Fibroblast of skin of scalp (primary cell): ENCODE data around the gene MPPED1.

Experiments
- DNase-seq: peaks from one replicate; pipeline ENCODE4 v3.0.0-alpha.2; 2013

The MPPED1 gene

DNA sequence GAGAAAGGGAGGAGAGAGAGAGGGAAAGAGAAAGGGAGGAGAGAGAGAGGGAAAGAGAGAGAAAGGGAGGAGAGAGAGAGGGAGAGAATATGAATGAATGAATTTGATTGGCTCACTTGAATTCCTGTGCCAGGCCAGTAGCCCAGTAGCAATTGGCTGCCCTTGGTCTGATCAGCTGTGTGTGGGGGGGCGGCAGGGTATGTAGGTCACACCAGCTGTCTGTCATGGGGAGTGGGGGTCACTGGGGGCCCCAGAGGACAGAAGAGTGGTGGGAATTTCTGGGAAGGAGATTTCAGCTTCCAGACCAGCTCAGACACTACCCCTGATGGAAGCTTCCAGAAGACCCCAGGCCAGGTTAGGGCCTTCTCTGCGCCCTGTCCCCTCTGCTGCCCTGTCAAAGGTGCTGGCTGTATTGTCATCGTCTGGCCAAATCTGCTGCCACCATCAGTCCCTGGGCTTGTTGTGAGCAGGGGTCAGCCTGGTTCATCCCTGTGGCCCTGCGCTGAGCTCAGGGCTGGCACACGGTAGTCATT, 21.1 kb downstream of the MPPED1 start:
- no peak for DNase-seq

DNA sequence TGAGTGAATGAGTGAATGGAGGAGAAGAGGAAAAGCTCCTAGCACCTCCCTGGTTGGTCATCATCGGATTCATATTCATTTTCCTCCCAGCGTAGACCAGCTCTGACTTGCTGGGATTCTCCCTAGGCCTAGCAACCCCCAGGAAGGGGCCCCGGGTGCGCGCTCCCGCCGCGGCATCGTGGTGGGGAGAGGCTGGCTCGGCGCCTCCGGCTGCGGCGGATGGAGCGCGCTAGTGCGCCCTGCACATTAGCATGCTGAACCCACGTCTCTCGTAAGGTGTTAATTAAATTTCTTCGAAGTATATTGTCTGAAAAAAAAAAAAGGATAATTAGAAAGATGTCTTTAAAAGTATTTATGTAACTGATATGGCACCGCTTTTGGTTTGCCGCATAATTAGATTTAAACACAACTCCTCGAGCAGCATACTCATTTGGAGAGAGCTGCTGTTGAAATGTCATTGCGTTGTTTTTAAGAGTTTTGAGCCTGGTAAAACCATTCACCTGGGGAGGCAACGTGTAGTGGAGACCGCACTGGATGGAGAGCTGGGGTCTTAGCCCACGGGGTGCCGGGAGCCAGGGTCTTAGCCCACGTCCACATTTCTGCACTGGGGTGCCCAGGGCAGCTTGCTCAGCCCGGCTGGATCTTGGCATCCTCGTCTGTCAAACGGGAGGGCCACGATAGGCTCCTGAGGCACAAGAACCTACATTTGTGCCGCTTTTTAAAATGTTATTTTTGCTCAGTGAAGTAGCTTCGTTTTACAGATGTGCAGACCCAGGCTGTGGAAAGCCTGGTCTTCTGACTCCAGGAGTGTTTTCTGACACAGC, 21.8 kb downstream of the MPPED1 start:
- DNase-seq, result no peak

DNA sequence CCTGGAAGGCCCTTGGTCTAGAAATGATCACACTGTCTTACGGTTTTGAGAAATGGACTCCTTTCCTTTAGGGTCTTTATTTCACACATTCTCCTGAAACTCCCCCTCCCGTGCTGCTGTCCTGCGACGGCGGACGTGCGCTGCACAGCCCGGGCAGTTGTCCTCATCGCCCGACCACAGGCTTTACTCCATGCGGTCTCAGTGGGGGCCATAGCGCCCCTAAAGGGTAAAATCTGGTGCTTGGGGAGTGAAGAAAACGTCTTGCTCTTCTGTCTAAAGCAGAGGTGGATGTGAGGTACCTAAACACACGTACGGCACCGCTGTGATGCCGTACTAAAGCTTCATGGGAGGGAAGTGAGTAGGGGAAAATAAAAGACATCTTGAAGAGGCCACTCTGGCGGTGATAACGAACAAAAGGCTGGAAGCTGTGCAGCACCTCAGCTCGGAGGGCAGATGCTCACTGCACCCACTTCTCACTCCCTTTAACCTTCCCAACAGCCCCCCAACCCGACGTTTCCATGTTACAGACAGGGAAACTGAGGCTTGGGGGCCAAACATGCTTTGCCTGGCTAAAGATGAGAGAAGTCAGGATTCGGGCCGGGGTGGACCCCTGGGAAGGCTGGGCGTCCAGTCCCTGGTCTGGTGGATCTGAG, 22.6 kb downstream of the MPPED1 start:
- DNase-seq, result no peak

DNA sequence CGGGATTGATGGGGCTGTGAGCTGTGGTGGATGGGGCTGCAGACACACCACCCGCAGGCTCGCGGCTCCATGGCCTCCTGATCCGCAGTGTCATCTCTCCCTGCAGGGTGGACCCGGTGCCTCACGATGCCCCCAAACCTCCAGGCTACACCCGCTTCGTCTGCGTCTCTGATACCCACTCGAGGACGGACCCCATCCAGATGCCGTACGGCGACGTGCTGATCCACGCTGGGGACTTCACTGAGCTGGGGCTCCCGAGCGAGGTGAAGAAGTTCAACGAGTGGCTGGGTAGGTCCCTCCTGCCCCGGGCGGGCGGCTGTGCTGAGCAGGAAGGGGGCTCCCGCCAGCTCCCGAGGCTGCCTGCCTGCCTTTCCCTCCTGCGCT, 23.1 kb downstream of the MPPED1 start:
- DNase-seq, result no peak

DNA sequence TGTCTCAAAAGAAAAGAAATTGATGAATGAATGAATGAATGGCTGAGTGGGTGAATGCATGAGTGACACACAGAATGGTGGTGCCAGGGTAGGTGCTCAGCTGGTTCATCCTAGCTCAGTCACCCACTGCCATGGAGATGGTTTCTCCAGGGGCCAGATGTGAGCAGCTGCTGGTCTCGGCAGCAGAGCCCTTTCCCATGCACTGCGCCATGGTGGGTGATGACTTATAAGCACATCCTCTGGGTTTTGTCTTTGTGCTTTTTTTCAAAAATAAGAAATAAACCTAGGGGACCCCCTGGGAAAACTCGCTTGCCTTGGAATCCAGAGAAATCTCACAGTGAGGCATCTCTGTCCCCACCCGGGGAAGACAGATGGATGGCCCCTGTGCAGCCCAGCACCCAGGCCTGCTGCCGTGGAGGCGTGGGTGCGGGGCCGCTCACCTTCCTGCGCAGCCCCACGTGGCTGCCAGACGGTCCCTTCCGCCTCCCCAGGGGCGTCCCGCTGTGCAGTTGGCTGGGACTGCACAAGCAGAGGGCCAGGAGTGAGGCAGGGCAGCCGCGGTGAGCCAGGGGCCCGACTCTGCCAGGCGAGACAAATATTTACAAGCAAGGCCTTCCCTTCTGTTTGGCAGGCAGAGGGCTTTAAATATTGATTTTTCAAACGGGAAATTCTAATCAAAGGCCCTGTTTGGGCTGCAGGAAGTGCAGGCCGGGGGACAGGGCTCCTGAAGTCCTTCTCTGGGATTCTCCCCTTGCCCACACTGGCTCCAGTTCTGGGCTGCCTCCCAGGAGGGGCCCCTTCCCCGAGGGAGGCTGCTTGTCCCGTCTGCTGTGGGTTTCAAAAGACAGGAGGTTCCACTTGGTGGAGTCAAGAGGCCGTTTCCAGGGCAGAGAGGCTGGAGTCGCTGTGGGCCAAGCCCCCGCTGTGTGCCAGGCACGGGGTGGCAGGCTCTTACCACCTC, 24.3 kb downstream of the MPPED1 start:
- no peak for DNase-seq

DNA sequence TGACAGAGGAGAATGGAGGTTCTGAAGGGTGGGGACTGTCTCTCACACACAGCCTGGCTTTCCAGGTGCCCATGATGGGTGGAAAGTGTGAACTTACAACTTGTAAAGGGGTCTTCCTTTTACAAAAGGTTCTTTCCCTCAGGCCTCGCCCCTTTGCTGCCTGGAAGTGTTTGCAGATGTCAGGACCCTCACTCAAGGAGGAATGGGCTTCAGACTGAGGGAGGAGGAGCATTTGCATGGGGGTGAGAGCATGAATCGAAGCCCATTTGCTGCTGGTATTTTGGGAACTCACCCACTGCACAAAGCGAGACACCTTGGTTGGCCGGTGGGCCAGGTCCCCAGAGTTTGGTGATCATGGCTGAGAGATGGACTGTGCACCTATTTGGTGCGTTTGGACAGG, 25.1 kb downstream of the MPPED1 start:
- no peak for DNase-seq

DNA sequence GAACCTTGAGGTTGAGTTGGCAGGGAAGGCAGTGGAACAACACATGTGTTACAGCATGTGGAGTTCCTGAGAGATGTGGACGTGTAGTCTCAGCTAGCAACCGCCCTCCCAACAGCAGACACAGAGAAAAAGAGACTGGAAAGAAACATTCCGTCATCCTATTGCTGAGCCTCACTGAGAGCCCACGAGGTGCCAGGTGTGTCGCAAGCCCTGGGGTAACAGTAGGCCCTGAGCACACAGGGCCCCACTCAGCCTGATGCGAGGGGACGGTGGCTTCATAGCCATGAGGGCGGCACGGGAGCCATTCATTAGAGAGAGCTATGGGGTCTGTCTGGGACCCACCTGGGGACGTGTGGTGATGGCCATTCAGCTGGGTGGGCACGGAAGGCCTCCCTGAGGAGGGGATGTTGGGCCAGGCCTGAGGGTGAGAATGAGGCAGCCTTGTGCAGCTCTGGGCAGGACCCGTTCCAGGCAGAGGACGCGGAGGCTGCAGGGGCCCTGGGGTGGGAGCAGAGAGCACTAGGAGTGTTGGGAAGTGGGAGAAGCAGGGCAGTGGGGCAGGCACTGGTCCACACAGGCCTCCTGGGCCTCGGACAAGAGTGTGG, 26.2 kb downstream of the MPPED1 start:
- no peak for DNase-seq

DNA sequence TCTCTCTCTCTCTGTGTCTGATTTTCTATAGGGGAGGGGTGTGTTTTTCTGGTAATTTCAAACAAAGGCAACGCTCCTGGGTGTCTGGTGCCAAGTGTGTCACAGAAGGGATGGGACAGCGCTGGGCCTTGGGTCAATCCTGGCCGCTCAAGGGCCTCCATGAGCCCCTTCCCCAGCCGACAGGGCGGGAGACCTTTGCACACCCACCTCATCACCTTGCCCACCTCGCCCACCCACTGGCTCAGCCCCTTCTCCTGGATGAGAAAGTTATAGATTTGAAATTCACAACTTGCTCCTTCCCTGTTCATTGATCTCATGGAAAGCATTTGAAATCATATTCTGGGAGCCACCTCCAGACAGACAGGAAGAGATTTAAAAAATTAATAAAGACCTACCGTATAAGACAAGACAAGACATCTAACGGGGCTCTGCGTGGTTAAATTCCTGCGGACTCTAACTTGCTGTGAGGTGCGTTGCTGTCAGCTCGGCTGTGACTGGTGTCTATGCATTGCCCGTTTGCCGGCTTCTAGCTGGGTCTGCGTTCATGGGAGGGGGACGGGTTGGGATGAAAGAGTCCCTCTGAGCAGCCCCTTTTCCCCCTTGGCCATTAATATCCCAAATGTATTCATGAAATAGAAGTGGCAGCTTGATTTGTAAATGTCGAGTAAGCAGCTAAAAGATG, 27.0 kb downstream of the MPPED1 start:
- DNase-seq, result no peak

DNA sequence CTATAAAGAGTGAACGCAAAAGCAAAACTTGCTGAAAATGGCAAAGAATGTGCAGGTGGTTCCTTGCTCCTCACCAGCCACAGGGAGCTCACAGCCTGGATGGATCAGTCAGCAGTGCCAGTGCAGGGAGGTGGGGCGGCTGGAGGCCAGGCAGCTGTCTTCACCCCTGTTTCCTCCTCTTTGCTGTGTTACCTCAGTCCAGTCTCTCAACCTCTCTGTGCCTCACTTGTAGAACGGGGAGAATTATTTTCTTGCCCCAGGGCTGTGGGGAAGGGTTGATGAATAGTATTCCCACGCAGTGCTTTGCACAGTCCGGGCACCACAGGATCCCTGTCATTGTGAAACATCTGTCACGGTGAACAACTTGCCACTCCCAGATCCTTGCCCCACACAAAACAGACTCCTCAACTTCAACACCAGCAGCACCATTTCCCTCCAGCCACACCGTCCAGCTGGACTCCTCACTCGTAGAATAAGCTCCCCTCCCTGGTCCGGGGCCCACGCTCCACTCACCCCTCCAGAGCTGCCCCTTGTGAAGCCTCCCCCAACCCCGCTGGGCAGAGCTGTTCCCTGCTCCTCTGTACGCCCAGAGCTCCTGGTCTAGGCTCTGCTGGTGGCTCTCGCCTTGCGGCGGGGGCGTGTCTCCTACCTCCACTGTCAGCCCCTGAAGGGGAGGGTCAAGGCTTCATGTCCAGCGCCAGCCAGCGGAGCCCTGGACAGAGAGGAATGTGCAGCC, 27.7 kb downstream of the MPPED1 start:
- DNase-seq, result no peak

DNA sequence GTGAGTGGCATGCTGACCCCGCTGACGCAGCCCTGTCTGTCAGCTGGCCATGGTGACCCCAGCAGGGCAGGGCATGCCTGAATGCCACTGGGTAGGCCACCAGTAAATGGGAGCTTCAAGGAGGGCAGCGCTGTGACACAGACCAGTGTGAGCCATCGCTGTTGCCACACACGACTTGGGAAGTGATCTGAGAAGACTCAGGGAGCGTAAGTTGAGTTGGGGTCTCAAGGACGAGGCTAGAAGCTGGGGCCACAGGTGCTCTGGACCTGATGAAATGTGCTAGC, 28.2 kb downstream of the MPPED1 start:
- no peak for DNase-seq

DNA sequence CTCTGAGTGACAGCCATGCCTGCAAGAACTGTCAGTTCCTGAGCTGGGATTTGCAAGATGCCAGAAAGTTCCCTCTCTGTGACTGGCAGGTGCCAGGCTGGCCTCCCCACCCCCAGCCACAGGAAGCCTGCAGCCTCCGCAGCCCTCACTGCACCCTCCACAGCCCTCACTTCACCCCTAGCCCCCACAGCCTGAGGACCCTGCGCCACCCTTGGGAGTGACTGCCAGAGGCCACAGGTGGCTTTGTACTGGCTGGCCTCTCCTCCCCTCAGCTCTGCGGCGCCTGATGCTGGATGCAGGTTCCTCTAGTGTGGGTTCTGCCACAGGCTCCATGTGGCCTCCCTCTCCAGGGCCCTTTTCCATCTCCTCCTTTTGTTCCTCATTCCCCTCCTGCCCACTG, 28.7 kb downstream of the MPPED1 start:
- DNase-seq, result no peak

DNA sequence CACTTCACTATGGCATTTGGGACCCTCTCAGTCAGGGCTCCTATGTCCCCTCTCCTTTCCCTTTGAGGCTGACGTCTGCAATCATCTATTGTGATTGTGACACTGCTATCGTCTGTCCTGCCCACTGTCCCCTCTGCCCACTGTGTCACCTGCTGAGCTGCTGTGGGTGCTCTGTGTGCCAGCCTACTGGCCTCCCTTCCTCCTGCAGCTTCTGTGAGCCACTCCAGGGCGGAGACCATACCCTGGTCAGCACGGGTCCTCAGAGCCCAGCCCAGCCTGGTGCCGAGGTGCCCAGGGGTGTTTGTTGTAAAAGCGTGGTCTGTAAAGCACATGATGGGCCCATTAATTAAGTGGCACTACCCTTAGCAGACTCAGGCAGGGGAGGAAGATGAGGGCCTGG, 29.4 kb downstream of the MPPED1 start:
- no peak for DNase-seq

DNA sequence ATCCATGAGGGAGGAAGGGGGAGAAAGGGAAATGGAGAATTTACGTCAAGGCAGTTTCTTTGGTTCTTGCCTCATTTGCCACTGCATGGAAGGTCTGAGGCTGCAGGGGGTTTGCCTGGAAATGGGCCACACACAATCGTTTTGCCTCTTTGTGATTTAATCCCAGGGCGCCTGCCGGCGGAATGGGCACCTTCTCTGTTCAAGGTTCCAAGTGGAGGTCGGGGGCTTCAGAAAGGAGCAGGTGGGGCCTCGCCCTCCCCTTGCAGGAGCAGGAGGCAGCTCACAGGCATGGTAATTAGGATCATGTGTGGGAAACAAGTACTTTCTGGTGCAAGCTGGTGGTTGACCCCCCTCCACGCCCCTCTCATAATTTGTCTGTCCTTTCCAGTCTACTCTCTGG, 29.9 kb downstream of the MPPED1 start:
- no peak for DNase-seq

DNA sequence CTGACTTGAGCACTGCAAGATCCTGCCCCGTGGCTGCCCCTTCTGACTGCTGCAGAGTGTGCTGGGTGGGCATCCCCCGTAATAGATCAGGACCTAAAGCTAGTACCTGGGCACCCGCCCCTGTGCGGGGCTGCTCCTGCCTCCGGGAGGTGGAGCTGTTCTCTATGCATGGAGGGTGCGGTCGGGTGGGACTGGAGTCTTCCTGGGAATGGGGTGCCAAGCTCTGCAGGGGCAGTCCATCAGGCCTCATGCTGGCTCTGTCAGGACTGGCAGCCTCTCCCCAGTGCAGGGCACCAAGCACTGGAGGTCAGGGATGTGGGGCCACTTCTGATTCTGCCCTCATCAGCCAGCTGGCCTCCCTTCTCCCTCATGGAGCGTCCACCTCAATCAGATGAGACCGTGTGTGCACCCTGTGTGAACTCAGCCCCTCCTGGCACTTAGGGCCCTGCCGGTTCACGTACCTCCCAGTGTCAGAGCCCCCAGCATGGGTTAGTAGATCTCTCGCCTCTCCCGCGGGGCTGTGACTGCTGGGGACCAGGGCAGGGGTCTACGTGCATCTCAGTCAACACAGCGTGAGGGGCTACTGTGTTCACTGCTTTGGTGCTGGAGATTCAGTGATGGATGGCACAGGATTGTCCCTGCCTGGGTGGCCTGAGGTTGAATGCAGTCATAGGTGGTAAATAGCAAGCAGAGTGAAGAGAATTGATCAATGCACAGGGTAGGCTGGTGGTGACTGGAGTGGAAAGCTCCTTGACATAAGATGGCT, 30.8 kb downstream of the MPPED1 start:
- no peak for DNase-seq

DNA sequence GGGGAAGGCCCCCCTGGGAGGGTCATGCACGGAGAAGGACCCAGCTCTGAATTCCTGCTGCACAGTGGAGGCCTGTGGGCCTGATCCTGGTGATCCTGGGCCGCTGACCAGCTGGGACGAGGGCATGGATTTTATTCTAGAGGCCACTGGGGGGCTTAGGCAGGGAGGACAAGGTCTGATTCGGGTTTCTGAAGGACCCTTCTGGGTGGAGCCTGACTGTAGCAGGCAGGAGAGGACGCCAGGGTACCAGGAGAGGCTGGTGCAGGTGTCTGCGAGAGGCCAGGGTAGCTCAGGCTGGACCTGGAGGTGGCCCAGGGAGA, 31.3 kb downstream of the MPPED1 start:
- DNase-seq, result no peak

DNA sequence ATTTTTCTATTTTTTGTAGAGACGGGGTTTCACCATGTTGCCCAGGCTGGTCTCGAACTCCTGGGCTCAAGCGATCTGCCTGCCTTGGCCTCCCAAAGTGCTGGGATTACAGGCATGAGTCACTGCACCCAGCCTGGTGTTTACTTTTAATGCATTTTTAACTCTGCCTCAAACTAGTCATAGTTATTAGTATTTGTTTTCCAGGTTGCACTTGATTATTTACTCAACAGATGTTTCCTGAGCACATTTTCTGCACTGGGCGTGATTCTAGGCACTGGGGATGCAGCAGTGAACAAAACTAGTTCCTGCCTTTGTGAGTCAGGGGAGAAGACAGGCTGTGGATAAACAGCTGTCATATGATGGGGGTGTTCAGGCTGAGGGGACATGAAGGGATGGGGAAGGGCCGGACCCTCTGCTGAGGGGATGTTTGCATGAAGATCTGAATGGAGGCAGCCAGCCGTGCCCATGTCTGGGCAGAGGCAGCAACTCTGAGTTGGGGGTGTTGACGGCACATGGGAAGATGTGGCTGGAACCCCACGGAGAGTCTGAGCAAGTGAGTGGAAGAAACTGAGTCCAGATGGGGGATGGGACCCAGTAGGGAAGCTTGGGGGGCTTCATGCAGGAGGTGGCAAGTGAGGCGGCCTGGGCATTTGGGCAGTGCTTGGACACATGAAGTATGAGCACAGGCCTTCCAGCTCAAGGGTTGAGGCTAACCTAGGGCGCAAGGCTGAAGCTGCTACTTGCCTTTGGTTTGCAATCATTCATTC, 34.4 kb downstream of the MPPED1 start:
- no peak for DNase-seq

DNA sequence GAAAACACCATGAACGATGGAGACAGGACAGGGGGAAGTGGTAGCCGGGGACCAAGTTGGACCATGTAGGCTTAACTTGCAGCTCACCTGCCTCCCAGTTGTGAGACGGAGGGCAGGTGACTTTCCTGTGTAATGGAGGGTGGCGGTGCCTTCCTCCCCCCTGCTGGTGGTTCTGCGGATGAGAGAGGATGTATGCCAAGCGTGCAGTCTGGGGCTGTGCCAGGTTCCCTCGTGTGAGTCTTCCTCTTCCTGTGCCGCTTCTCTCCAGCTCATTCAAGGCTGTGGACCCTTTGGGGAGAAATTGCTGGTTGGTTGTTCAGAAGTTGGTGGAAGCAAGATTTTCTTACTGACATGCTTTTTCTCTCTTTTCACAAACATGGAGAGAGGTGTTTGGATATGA, 35.1 kb downstream of the MPPED1 start:
- no peak for DNase-seq

DNA sequence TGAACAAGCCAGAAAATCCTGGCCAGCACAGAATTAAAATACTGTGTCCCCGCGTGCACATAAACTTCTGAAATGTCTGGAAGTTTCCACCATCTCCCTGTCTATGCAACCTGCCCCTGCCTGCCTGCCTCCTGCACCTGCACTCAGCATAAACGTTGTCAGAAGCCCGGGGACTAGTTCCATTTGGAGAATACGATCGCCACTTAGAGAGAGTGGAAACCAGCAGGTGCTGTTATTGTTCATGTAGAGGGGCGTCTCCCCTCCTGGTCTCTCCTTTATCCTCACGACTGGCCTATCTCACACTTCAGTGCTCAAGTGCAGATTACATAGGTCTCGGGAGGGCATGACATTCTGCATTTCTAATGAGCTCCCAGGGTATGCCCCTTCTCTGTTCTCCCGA, 35.6 kb downstream of the MPPED1 start:
- DNase-seq, result no peak

DNA sequence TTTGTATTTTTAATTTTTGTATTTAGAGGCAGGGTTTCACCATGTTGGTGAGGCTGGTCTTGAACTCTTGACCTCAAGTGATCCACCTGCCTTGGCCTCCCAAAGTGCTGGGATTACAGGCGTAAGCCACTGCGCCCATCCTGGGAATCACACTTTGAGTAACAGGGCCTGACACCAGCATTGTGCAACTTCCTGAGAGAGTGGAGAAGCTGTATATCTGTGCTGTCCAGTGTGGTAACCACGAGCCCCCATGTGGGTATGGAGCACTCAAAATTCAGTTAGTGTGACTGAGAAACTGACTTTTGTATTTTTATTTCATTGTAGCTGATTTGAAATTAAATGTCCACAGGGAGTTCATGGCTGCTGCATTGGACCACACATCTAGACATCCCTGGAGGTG, 36.2 kb downstream of the MPPED1 start:
- DNase-seq, result no peak

DNA sequence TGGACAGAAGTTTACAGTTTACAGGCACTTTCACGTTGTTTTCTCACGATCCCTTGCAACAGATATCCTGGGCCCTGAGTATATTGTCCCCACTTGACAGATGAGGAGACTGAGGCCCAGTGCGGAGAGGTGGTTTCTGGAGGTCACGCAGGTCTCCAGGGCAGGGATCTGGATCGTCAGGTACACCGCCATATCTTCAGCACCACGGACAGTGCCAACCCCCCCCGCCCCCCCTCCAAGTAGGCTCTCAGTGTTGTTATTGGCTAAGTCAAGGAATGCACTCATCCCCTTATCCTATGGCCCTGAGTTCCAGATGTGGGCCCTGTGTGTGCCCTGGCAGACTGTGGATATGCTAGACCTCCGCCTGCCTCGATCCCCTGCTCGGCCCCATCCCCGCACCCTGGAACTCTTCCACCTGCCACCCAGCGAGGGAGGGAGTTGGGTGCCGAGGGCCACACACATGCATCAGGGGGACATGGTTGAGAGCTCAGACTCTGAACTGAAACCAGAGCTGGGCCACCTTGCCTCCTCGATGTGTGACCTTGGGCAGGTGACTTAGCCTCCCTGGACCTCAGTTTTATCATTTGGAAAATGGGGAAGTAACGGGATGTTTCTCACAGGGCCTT, 37.5 kb downstream of the MPPED1 start:
- no peak for DNase-seq
